DND-41 (cell line): Measurements from ENCODE around the gene ANKS1A.

ENCODE experiments used
- ATAC-seq: fragments of 200-7000 bp; cut with Tn5 transposase; 3 replicates; pipeline ENCODE4 v1.9.1; 2021; ENCODE audit warnings: low read depth; ENCODE audit not compliant: insufficient read depth
- DNase-seq: peaks from one replicate; pipeline ENCODE4 v3.0.0-alpha.2; 2020
- H2AFZ ChIP-seq: 2 replicates; pipeline ENCODE4 v1.6.0; 2012; ENCODE audit warnings: low read depth, low read length
- H3K27ac ChIP-seq: 2 replicates; pipeline ENCODE4 v1.5.1; 2012; ENCODE audit warnings: low read length, inconsistent platforms
- H3K27me3 ChIP-seq: fragments of 200-600 bp; sonication (generic); 2 replicates; pipeline ENCODE4 v1.6.0; 2012; ENCODE audit warnings: low read length, mild to moderate bottlenecking, inconsistent platforms; ENCODE audit not compliant: insufficient read depth, poor library complexity
- H3K36me3 ChIP-seq: 2 replicates; pipeline ENCODE4 v1.5.1; 2012; ENCODE audit warnings: low read length, inconsistent platforms; ENCODE audit not compliant: insufficient read depth
- H3K4me1 ChIP-seq: 2 replicates; pipeline ENCODE4 v1.5.1; 2012; ENCODE audit warnings: mild to moderate bottlenecking, low read length; ENCODE audit not compliant: insufficient read depth
- H3K4me2 ChIP-seq: 2 replicates; pipeline ENCODE4 v1.6.0; 2012; ENCODE audit warnings: mild to moderate bottlenecking, moderate library complexity, low read length, inconsistent platforms; ENCODE audit not compliant: insufficient read depth
- H3K4me3 ChIP-seq, 2 experiments: fragments of 200-600 bp in 1 of 2; shearing (Covaris generic) in 1 of 2; 2 replicates each; pipeline ENCODE4 v1.5.1; 2012 to 2016; ENCODE audit warnings: inconsistent platforms in 2 of 2, low read length in 2 of 2, mild to moderate bottlenecking in 2 of 2, low read depth in 1 of 2, moderate library complexity in 1 of 2
- H3K79me2 ChIP-seq: 2 replicates; pipeline ENCODE4 v1.6.0; 2012; ENCODE audit warnings: low read length, inconsistent platforms; ENCODE audit not compliant: insufficient read depth
- H3K9ac ChIP-seq: 2 replicates; pipeline ENCODE4 v1.6.0; 2012; ENCODE audit warnings: low read depth, mild to moderate bottlenecking, inconsistent platforms, low read length, moderate library complexity
- H3K9me3 ChIP-seq: 2 replicates; pipeline ENCODE4 v1.5.1; 2012; ENCODE audit warnings: low read length, moderate library complexity, mild to moderate bottlenecking, inconsistent platforms; ENCODE audit not compliant: insufficient read depth, severe bottlenecking
- H4K20me1 ChIP-seq: 2 replicates; pipeline ENCODE4 v1.6.0; 2012; ENCODE audit warnings: low read length; ENCODE audit not compliant: insufficient read depth
- EZH2 ChIP-seq: IDR thresholded peaks from 3 replicates; pipeline ENCODE4 v1.6.1; 2012; ENCODE audit warnings: borderline replicate concordance, low read depth, mild to moderate bottlenecking, moderate library complexity, low read length, inconsistent platforms; ENCODE audit not compliant: severe bottlenecking
- TF ChIP-seq, protein P1 (sequence below): IDR thresholded peaks from 2 replicates; pipeline ENCODE4 v1.5.1; 2012; ENCODE audit warnings: borderline replicate concordance, low read length, moderate library complexity, mild to moderate bottlenecking; ENCODE audit not compliant: poor library complexity, severe bottlenecking; ENCODE audit errors: extremely low read depth

ANKS1A gene

DNA sequence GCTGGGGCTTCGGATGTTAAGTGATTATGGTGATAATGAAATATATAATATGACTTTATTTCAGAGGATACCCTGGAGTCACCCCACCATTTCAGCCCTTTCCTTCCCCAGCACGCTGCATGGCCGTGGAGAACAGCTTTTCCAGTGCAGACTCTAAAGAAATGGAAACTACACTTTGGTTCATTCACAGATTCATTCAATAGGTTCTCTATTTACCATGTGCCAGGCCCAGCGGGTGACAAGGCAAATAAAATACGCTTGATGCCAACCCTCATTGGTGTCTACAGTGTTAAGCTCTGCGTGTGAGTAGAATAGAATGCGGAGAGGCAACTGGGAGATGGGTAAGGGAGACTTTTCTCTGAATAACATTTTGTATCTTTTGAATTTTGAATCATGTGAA, 162.3 kb downstream of the ANKS1A start:
- Histone ChIP-seq H3K36me3 (0 out of 2 replicates have a peak, but pooled peaks cover 5% of the 10 kb centered on the region), H3K9ac (no peak overlapping the region), H3K27me3 (no peaks in the 10 kb centered on the region), H3K4me1 (peaks cover 51% of the 10 kb centered on the region), H4K20me1 (peaks cover 6% of the 10 kb centered on the region; the same call in 1 of the 2 replicates), H3K27ac (no peak overlapping the region), H3K9me3 (no peaks in the 10 kb centered on the region), H3K4me3 (no peak overlapping the region), H2AFZ (no peak overlapping the region), H3K4me2 (no peak overlapping the region), H3K79me2 (no peaks in the 10 kb centered on the region)
- no peak for ATAC-seq
- TF ChIP-seq, protein P1, sequence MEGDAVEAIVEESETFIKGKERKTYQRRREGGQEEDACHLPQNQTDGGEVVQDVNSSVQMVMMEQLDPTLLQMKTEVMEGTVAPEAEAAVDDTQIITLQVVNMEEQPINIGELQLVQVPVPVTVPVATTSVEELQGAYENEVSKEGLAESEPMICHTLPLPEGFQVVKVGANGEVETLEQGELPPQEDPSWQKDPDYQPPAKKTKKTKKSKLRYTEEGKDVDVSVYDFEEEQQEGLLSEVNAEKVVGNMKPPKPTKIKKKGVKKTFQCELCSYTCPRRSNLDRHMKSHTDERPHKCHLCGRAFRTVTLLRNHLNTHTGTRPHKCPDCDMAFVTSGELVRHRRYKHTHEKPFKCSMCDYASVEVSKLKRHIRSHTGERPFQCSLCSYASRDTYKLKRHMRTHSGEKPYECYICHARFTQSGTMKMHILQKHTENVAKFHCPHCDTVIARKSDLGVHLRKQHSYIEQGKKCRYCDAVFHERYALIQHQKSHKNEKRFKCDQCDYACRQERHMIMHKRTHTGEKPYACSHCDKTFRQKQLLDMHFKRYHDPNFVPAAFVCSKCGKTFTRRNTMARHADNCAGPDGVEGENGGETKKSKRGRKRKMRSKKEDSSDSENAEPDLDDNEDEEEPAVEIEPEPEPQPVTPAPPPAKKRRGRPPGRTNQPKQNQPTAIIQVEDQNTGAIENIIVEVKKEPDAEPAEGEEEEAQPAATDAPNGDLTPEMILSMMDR: no peak
- TF ChIP-seq EZH2: no peak
- no peak for DNase-seq

DNA sequence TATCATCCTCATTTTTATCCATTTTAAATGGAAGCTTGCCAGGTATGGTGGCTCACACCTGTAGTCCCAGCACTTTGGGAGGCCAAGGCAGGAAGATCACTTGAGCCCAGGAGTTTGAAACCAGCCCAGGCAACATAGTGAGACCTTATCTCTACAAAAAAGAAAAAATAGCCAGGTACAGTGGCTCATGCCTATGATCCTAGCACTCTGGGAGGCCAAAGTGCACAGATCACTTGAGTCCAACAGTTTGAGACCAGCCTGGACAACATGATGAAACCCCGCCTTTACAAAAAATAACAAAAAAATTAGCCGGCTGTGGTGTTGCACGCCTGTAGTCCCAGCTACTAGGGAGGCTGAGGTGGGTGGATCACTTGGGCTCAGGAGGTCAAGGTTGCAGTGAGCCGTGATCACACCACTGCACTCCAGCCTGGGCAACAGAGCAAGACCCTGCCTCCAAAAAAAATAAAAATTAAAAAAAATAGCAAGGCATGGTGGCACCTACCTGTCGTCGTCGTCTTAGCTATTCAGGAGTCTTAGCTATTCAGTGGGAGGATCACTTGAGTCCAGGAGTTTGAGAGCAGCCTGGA, 163.0 kb downstream of the ANKS1A start:
- peaks cover 10% of the 10 kb centered on the region for H4K20me1 ChIP-seq
- H3K27ac ChIP-seq: no peak overlapping the region
- no peaks in the 10 kb centered on the region for H3K27me3 ChIP-seq
- no peaks in the 10 kb centered on the region for H3K9me3 ChIP-seq
- TF ChIP-seq, protein P1: no peak
- no peak for TF ChIP-seq EZH2
- no peak overlapping the region for H3K4me3 ChIP-seq
- no peak overlapping the region for H3K9ac ChIP-seq
- no peaks in the 10 kb centered on the region for H3K79me2 ChIP-seq
- 0 out of 2 replicates have a peak, but pooled peaks cover 5% of the 10 kb centered on the region for H3K36me3 ChIP-seq
- no peak for DNase-seq
- H3K4me1 ChIP-seq: peaks cover 44% of the 10 kb centered on the region
- ATAC-seq: no peak
- H3K4me2 ChIP-seq: no peak overlapping the region
- no peak overlapping the region for H2AFZ ChIP-seq

DNA sequence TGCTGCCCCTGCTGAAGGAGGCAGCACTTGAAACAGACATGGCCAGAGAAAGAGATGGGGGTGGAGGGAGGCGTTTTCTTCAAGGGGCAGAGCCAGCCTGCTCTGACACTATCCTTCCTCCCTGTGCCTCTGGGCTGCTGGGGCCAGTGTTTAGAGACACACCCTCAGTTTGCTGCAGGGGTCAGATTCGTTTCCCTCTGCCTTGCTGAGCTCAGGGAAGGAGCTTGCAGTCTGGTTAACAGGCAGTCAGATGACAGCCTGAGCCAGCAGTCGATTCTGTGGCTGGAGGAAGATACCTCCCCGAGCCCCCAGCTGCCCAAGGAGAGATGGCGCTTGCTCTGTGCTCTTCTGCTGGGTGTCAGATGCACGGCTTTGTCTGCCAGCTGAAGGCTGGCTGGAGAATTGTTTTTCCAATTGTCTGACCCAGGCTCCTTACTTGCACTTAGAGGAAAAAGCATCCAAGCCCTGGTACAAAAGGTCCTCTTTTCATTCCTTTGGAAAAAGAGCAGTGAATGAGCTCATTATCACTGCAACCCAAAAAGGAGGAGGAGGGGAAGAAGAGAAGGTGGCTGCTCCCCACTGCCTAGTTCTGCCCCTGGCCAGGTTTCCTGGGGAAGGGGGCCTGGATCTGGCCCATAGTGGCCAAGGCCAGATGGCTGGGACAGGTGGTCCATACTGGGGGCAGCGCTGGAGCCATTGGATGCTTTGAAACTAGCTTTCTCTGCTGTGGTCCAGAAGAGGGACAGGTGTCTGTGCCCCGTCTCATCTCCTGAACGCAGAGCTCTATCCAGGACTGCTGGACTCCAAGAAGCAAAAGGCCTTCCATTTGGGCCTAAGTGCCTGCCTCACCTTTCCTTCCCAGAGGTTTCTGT, 163.9 kb downstream of the ANKS1A start:
- H2AFZ ChIP-seq: no peak overlapping the region
- H3K9ac ChIP-seq: no peak overlapping the region
- ATAC-seq (no peak), DNase-seq (no peak)
- no peaks in the 10 kb centered on the region for H3K79me2 ChIP-seq
- no peak overlapping the region for H3K27ac ChIP-seq
- H3K4me1 ChIP-seq: peaks cover 36% of the 10 kb centered on the region
- H4K20me1 ChIP-seq: peaks cover 11% of the 10 kb centered on the region
- H3K36me3 ChIP-seq: 0 out of 2 replicates have a peak, but pooled peaks cover 5% of the 10 kb centered on the region
- no peaks in the 10 kb centered on the region for H3K27me3 ChIP-seq
- no peak overlapping the region for H3K4me3 ChIP-seq
- no peaks in the 10 kb centered on the region for H3K9me3 ChIP-seq
- TF ChIP-seq, protein P1: no peak
- no peak for TF ChIP-seq EZH2
- no peak overlapping the region for H3K4me2 ChIP-seq
